GM19468 (cell line): Measurements from ENCODE around the gene OR52H1.
A peak's percentile ranks its signal among the peaks of the same experiment; 100 is the strongest.
"Not testable (repeated sequence)": the region's sequence is repeated elsewhere in the genome, so short reads cannot be mapped to it uniquely, and the experiment has no call there.

Source experiments
- ATAC-seq: cut with Tn5 transposase; IDR thresholded peaks from one replicate; pipeline ENCODE4 v1.9.1; 2021; ENCODE audit warnings: mild to moderate bottlenecking, moderate library complexity, moderate number of reproducible peaks; ENCODE audit not compliant: unreplicated experiment; ENCODE audit errors: extremely low read depth

OR52H1 gene

GRCh38 chr11:5548440-5548839, at the start of gene OR52H1:
OR52H1 (minus strand) TSS chr11:5548540; CDS start chr11:5545505, 3,035 bp downstream.
- ATAC-seq, result no peak

GRCh38 chr11:5597953-5598352, 49.6 kb upstream of the OR52H1 start:
- no peak for ATAC-seq

GRCh38 chr11:5596607-5597201, 48.4 kb upstream of the OR52H1 start, which contains the start of gene TRIM6:
TRIM6 (plus strand) TSS chr11:5596637; CDS start chr11:5596898, 261 bp downstream.
- no peak for ATAC-seq

GRCh38 chr11:5593146-5593545, 44.8 kb upstream of the OR52H1 start:
- ATAC-seq, result no peak

- ATAC-seq, result no peak
Measured at GRCh38 chr11:5592615-5593014, 44.3 kb upstream of the OR52H1 start.

- no peak for ATAC-seq
Measured at GRCh38 chr11:5591613-5592012, 43.3 kb upstream of the OR52H1 start.

- not testable (repeated sequence) for ATAC-seq
Measured at GRCh38 chr11:5589906-5590305, 41.6 kb upstream of the OR52H1 start.

GRCh38 chr11:5584458-5584857, 36.1 kb upstream of the OR52H1 start:
- not testable (repeated sequence) for ATAC-seq

GRCh38 chr11:5581014-5581413, 32.7 kb upstream of the OR52H1 start:
- no peak for ATAC-seq

- no peak for ATAC-seq
Measured at GRCh38 chr11:5580577-5580976, 32.2 kb upstream of the OR52H1 start, which contains the start of gene OR52B6. OR52B6 (plus strand) TSS chr11:5580877; CDS start chr11:5580877, 0 bp downstream.

- ATAC-seq, result no peak
Measured at GRCh38 chr11:5577101-5577500, 28.8 kb upstream of the OR52H1 start.

GRCh38 chr11:5575152-5575551, 26.8 kb upstream of the OR52H1 start:
- no peak for ATAC-seq

- no peak for ATAC-seq
Measured at GRCh38 chr11:5574654-5575053, 26.3 kb upstream of the OR52H1 start.

- ATAC-seq, result no peak
Measured at GRCh38 chr11:5564259-5565019, 16.1 kb upstream of the OR52H1 start.

- no peak for ATAC-seq
Measured at GRCh38 chr11:5557751-5558150, 9.4 kb upstream of the OR52H1 start.

GRCh38 chr11:5556596-5557188, 8.4 kb upstream of the OR52H1 start:
- no peak for ATAC-seq

GRCh38 chr11:5553343-5553742, 5.0 kb upstream of the OR52H1 start:
- ATAC-seq, result no peak

GRCh38 chr11:5550440-5551095, 2.2 kb upstream of the OR52H1 start:
- ATAC-seq, result peak; percentile 20

GRCh38 chr11:5547982-5548381, 358 bp downstream of the OR52H1 start:
- ATAC-seq, result peak; percentile 69

GRCh38 chr11:5546457-5546856, 1.9 kb downstream of the OR52H1 start:
- no peak for ATAC-seq

- no peak for ATAC-seq
Measured at GRCh38 chr11:5541427-5541826, 6.9 kb downstream of the OR52H1 start.
